ENCODE data around the gene CD180.
"Not testable (repeated sequence)": the region's sequence is repeated elsewhere in the genome, so short reads cannot be mapped to it uniquely, and the experiment has no call there.

CD180 gene

GRCh38 chr5:67187006-67187715 is 9.4 kb downstream of the CD180 start:
- DNase-seq: no peak

DNA sequence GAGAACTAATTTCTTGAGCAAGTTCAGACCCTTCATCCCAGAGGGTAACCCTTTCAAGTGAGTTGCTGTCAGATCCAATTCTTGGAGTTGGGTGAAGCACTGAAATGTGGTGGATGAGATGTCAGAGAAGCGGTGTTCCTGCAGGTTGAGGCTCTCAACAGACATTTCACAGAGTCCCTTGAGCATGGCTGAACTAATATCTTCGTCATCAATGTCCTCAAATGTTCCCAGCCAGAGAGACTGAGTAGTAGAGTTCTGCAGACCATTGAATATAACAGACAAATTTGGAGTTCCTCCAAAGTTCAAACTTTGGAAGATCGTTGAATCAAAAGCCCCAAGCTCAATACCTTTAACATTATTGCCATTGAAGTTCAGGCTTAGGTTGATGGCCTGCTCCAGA is 12.7 kb downstream of the CD180 start:
- DNase-seq: no peak

- no peak for DNase-seq
Observed at GRCh38 chr5:67182301-67182790, 14.3 kb downstream of the CD180 start.

- DNase-seq: no peak
Observed at GRCh38 chr5:67181648-67182221, 14.9 kb downstream of the CD180 start.

- no peak for DNase-seq
Observed at GRCh38 chr5:67179697-67180361, 16.8 kb downstream of the CD180 start.

GRCh38 chr5:67178966-67179365 is 17.6 kb downstream of the CD180 start:
- DNase-seq: no peak

DNA sequence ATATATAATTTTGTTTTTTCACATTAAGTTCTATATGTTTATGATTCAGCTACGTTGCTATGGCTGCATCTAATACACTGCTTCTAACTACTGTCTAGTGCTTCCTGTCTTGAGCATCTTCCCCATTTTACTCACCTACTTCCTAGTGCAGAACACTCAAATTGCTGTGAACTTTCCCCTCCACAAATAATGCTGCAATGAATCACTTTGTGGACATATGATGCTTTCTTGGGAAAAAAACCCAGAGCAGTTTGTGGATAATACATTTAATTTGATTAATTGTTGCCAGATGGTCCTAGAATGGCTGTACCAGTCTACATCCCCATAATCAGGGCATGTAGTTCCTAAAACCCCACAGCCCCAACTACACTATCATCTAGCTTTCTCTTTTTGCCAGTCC is 18.5 kb downstream of the CD180 start:
- DNase-seq: no peak

GRCh38 chr5:67176936-67177335 is 19.7 kb downstream of the CD180 start:
- DNase-seq: no peak

DNA sequence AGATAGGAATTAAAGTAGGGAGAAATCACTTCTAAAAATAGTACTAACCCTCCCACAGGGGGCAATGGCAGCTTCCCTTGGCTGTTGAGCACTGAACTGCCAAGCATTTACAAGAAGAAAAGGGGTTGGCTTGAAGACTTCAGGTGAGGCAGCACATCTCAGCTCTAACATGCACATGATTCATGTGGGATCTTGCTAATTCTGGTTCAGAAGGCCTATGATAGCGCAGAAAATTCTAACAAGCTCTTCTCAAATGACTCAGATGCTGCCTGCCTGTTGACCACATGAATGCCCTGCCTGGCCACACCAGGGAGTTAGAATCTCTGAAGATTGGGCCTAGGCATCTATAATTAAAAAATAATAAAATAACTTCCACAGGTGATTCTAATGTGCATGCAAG is 22.6 kb downstream of the CD180 start:
- no peak for DNase-seq

DNA sequence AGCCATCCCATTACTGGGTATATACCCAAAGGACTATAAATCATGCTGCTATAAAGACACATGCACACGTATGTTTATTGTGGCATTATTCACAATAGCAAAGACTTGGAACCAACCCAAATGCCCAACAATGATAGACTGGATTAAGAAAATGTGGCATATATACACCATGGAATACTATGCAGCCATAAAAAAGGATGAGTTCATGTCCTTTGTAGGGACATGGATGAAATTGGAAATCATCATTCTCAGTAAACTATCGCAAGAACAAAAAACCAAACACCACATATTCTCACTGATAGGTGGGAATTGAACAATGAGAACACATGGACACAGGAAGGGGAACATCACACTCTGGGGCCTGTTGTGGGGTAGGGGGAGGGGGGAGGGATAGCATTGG is 23.2 kb downstream of the CD180 start:
- DNase-seq: not testable (repeated sequence)

DNA sequence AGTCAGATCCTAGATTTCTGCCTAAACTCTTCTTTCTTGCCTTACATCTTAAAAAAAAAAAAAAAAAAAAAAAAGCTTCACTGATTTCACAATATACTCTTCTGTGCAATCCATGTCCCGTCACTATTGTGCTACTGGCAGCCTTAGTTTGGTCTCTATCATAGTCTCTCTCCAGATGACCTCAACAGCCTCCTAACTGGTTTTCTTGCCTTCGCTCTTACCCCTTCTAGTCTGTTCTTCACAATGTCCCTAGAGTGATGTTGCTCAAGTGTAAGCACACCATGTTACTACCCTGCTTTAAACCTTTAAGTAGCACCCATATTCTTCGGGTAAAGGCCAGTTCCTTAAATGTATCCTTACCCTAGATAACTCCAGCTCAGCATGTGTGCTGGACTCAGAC is 25.8 kb downstream of the CD180 start:
- no peak for DNase-seq

- DNase-seq: no peak
Observed at GRCh38 chr5:67168069-67168468, 28.5 kb downstream of the CD180 start.

DNA sequence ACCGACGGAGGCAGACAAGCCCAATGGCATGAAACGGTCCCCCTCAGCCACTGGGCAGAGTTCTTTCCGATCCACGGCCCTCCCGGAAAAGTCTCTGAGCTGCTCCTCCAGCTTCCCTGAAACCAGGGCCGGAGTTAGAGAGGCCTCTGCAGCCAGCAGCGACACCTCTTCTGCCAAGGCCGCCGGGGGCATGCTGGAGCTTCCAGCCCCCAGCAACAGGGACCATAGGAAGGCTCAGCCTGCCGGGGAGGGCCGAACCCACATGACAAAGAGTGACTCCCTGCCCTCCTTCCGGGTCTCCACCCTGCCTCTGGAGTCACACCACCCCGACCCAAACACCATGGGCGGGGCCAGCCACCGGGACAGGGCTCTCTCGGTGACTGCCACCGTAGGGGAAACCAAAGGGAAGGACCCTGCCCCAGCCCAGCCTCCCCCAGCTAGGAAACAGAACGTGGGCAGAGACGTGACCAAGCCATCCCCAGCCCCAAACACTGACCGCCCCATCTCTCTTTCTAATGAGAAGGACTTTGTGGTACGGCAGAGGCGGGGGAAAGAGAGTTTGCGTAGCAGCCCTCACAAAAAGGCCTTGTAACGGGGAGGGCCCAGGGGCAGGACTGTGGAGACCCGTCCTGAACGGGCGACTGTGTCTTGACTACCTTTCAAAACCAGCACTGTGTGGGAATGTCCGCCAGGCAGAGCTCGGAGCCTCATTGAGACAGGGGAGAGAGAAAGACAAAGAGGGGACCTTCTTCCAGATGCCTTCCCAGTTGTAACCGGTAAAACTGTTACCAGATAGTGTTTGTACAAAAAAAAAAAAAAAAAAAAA is 29.9 kb downstream of the CD180 start:
- no peak for DNase-seq

DNA sequence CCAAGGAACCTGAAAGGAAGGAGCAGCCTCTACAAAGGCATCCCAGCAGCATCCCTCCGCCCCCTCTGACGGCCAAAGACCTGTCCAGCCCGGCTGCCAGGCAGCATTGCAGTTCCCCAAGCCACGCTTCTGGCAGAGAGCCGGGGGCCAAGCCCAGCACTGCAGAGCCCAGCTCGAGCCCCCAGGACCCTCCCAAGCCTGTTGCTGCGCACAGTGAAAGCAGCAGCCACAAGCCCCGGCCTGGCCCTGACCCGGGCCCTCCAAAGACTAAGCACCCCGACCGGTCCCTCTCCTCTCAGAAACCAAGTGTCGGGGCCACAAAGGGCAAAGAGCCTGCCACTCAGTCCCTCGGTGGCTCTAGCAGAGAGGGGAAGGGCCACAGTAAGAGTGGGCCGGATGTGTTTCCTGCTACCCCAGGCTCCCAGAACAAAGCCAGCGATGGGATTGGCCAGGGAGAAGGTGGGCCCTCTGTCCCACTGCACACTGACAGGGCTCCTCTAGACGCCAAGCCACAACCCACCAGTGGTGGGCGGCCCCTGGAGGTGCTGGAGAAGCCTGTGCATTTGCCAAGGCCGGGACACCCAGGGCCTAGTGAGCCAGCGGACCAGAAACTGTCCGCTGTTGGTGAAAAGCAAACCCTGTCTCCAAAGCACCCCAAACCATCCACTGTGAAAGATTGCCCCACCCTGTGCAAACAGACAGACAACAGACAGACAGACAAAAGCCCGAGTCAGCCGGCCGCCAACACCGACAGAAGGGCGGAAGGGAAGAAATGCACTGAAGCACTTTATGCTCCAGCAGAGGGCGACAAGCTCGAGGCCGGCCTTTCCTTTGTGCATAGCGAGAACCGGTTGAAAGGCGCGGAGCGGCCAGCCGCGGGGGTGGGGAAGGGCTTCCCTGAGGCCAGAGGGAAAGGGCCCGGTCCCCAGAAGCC is 30.8 kb downstream of the CD180 start:
- no peak for DNase-seq

- no peak for DNase-seq
Observed at GRCh38 chr5:67164856-67165525, 31.6 kb downstream of the CD180 start.

GRCh38 chr5:67163863-67164595 is 32.6 kb downstream of the CD180 start:
- DNase-seq: no peak

- no peak for DNase-seq
Observed at GRCh38 chr5:67163231-67163756, 33.3 kb downstream of the CD180 start.

GRCh38 chr5:67161767-67162166 is 34.8 kb downstream of the CD180 start:
- DNase-seq: no peak

GRCh38 chr5:67160985-67161384 is 35.6 kb downstream of the CD180 start:
- DNase-seq: no peak

DNA sequence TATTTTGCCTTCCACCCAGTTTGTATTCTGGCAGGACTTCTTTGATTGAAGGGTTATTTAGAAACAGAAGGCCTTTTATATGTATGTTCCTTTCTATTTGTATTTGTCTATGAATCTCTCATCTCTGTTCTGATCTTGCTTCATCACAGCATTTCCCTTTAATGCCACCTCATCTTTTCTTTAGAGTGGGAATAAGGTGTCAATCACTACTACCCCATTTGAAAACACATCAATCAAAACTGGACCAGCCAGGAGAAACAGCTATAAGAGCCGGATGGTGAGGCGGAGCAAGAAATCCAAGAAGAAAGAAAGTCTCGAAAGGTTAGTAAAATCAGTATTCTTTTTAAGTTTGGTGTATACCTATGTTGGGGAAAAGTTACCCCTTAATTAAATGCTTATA is 36.3 kb downstream of the CD180 start:
- DNase-seq: no peak
